Measurements from ENCODE around the gene SMIM7.

Gene SMIM7

GRCh38 chr19:16621165-16621800, 38.7 kb downstream of the SMIM7 start:
- Histone ChIP-seq H3K4me3 (ENCODE audit: extremely low read depth, insufficient read depth, low read length, poor library complexity, severe bottlenecking) (no peak overlapping the region), H3K9me3 (ENCODE audit: control insufficient read depth, low read length) (no peaks in the 10 kb centered on the region), H3K4me1 (ENCODE audit: control insufficient read depth, insufficient read depth, low read length, poor library complexity, severe bottlenecking) (peaks cover 10% of the 10 kb centered on the region), H3K27ac (ENCODE audit: low read depth, low read length, severe bottlenecking) (no peak overlapping the region), H3K36me3 (ENCODE audit: control insufficient read depth, insufficient read depth, low read length) (peaks cover 28% of the 10 kb centered on the region)
- 93 to 96% methylated on average over 7 of the region's 7 CpGs for WGBS, 2 experiments (ENCODE audit: insufficient coverage in 2 of 2)

DNA sequence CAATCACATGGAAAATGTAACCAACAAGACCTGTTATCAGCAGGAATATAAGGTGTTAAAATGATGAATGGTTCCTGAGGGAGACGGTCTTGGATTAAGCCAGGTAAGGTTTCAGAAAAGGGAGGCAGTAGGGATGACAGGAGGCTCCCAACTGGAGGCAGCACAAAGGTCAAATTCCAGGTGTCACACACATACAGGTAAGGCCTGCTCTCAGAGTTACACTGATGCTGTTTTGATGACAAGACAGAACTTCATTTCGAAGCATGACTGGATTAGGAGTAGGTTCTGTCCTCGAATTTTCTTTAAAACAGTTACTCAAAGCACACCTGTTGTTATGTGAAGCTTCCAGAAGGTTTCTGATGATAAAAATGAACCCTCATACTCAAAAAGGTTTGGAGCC, 39.4 kb downstream of the SMIM7 start:
- Histone ChIP-seq H3K4me1 (ENCODE audit: control insufficient read depth, insufficient read depth, low read length, poor library complexity, severe bottlenecking) (peaks cover 4% of the 10 kb centered on the region), H3K27ac (ENCODE audit: low read depth, low read length, severe bottlenecking) (no peak overlapping the region)

DNA sequence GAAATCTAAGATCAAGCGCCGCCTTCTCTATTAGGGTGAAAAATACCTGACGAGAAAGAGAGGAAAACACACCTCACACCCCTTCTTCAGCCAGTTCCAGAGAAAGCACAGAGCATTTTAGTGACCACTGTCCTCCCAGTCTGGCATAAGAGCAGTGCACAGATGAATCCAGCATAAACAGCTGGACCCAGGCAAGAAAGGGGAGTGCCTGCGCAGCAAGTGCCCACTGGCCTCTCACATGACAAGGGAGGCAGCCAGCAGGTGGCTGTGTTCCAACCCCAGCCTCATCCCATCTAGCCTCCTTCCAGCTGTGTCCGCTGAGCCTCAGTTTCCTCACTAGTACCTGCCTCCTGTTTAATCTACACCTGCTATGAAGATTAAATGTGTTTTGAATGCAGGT, 39.9 kb downstream of the SMIM7 start:
- peaks cover 19% of the 10 kb centered on the region for H3K36me3 ChIP-seq (ENCODE audit: control insufficient read depth, insufficient read depth, low read length)
- no peak overlapping the region for H3K27ac ChIP-seq (ENCODE audit: low read depth, low read length, severe bottlenecking)
- H3K9me3 ChIP-seq (ENCODE audit: control insufficient read depth, low read length): no peaks in the 10 kb centered on the region
- no peak overlapping the region for H3K4me3 ChIP-seq (ENCODE audit: extremely low read depth, insufficient read depth, low read length, poor library complexity, severe bottlenecking)
- H3K4me1 ChIP-seq (ENCODE audit: control insufficient read depth, insufficient read depth, low read length, poor library complexity, severe bottlenecking): no peaks in the 10 kb centered on the region
- 97 to 100% methylated on average over 4 of the region's 5 CpGs for WGBS, 2 experiments (ENCODE audit: insufficient coverage in 2 of 2)

More for the DNA sequence above, 39.4 kb downstream of the SMIM7 start:
- WGBS, 2 experiments (ENCODE audit: insufficient coverage in 2 of 2): 88 to 100% methylated on average over 2 of the region's 3 CpGs
- Histone ChIP-seq H3K4me3 (ENCODE audit: extremely low read depth, insufficient read depth, low read length, poor library complexity, severe bottlenecking) (no peak overlapping the region), H3K9me3 (ENCODE audit: control insufficient read depth, low read length) (no peaks in the 10 kb centered on the region), H3K36me3 (ENCODE audit: control insufficient read depth, insufficient read depth, low read length) (peaks cover 25% of the 10 kb centered on the region)

- H3K4me1 ChIP-seq (ENCODE audit: control insufficient read depth, insufficient read depth, low read length, poor library complexity, severe bottlenecking): peaks cover 5% of the 10 kb centered on the region
- no peak overlapping the region for H3K27ac ChIP-seq (ENCODE audit: low read depth, low read length, severe bottlenecking)
- no peaks in the 10 kb centered on the region for H3K9me3 ChIP-seq (ENCODE audit: control insufficient read depth, low read length)
- WGBS, 2 experiments (ENCODE audit: insufficient coverage in 2 of 2): 93 to 100% methylated on average over 2 of the region's 7 CpGs
- no peak overlapping the region for H3K4me3 ChIP-seq (ENCODE audit: extremely low read depth, insufficient read depth, low read length, poor library complexity, severe bottlenecking)
- H3K36me3 ChIP-seq (ENCODE audit: control insufficient read depth, insufficient read depth, low read length): peaks cover 13% of the 10 kb centered on the region
Observed at GRCh38 chr19:16619457-16619856, 40.5 kb downstream of the SMIM7 start.

DNA sequence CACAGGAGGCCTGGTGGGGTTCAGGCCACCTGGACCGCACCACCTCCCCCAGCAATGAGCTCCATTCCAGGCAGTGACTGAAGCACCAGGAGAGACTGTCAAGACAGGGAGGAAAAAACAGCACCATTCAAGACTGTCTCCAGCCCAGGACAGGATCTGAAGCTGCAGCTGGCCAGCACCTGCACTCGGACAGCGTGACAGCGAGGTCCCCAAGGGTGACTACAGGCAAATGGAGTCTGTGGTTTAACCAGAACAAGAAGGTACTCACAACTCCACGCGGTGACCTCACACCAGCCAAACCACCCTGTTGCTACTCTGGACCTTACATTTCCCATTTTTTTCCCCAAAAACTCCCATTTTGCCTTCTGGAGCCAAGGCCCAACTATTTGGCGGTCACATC, 41.7 kb downstream of the SMIM7 start:
- no peak overlapping the region for H3K27ac ChIP-seq (ENCODE audit: low read depth, low read length, severe bottlenecking)
- 93 to 97% methylated on average over 6 to 7 of the region's 7 CpGs for WGBS, 2 experiments (ENCODE audit: insufficient coverage in 2 of 2)
- no peak overlapping the region for H3K4me3 ChIP-seq (ENCODE audit: extremely low read depth, insufficient read depth, low read length, poor library complexity, severe bottlenecking)
- H3K36me3 ChIP-seq (ENCODE audit: control insufficient read depth, insufficient read depth, low read length): peaks cover 3% of the 10 kb centered on the region
- H3K4me1 ChIP-seq (ENCODE audit: control insufficient read depth, insufficient read depth, low read length, poor library complexity, severe bottlenecking): peaks cover 5% of the 10 kb centered on the region
- no peaks in the 10 kb centered on the region for H3K9me3 ChIP-seq (ENCODE audit: control insufficient read depth, low read length)

GRCh38 chr19:16615808-16616207, 44.1 kb downstream of the SMIM7 start:
- Histone ChIP-seq H3K4me1 (ENCODE audit: control insufficient read depth, insufficient read depth, low read length, poor library complexity, severe bottlenecking) (peaks cover 5% of the 10 kb centered on the region), H3K4me3 (ENCODE audit: extremely low read depth, insufficient read depth, low read length, poor library complexity, severe bottlenecking) (no peak overlapping the region), H3K27ac (ENCODE audit: low read depth, low read length, severe bottlenecking) (no peak overlapping the region), H3K9me3 (ENCODE audit: control insufficient read depth, low read length) (no peaks in the 10 kb centered on the region), H3K36me3 (ENCODE audit: control insufficient read depth, insufficient read depth, low read length) (no peaks in the 10 kb centered on the region)
- WGBS, 2 experiments (ENCODE audit: insufficient coverage in 2 of 2): 60% methylated on average over 1 of the region's 1 CpG; no CpG with 5 or more reads in 1 of the 2 experiments

DNA sequence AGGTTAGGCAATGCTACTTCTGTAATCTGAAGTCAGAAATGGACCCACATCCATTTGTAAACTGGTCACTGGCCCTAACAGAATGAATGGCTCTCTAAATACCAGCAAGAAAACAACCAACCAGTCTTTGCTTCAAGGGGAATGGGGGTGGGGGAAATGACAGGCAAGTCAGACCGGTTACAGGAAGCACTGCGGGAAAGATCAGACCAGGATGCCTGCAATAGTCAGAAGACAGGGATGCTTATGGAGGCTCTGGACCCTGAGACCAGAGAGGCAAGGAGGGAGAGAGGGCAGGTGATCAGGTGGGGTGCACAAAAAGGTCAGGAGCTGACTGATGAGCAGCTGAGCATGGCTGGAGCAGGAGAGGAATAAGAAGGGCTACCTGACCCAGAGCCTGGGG, 45.0 kb downstream of the SMIM7 start:
- H3K27ac ChIP-seq (ENCODE audit: low read depth, low read length, severe bottlenecking): peak overlapping the region; percentile 16
- H3K36me3 ChIP-seq (ENCODE audit: control insufficient read depth, insufficient read depth, low read length): no peaks in the 10 kb centered on the region
- H3K4me1 ChIP-seq (ENCODE audit: control insufficient read depth, insufficient read depth, low read length, poor library complexity, severe bottlenecking): peaks cover 5% of the 10 kb centered on the region
- H3K4me3 ChIP-seq (ENCODE audit: extremely low read depth, insufficient read depth, low read length, poor library complexity, severe bottlenecking): no peak overlapping the region
- WGBS, 2 experiments (ENCODE audit: insufficient coverage in 2 of 2): 52 to 74% methylated on average over 2 of the region's 2 CpGs
- no peaks in the 10 kb centered on the region for H3K9me3 ChIP-seq (ENCODE audit: control insufficient read depth, low read length)

DNA sequence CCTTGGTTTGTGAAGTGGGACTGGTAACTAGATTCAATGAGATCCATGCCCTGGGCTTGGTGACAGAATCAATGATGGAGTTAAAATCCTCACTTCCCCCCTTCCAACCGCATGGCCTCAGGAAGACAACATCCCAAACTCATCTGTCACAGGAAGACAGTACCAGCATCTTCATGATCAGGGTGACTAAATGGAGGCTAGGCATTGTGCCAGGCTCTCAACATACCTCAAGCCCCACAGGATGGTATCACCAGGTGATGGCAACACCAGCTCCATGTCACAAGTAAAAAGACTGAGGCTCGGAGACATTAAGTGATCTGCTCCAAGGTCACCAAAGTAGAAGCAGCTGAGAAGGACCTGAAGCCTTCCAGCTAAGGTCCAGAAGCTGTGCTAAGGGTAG, 46.1 kb downstream of the SMIM7 start:
- Histone ChIP-seq H3K4me3 (ENCODE audit: extremely low read depth, insufficient read depth, low read length, poor library complexity, severe bottlenecking) (no peak overlapping the region), H3K9me3 (ENCODE audit: control insufficient read depth, low read length) (no peaks in the 10 kb centered on the region), H3K4me1 (ENCODE audit: control insufficient read depth, insufficient read depth, low read length, poor library complexity, severe bottlenecking) (peaks cover 5% of the 10 kb centered on the region), H3K36me3 (ENCODE audit: control insufficient read depth, insufficient read depth, low read length) (no peaks in the 10 kb centered on the region), H3K27ac (ENCODE audit: low read depth, low read length, severe bottlenecking) (no peak overlapping the region)
- 86 to 94% methylated on average over 1 of the region's 2 CpGs for WGBS, 2 experiments (ENCODE audit: insufficient coverage in 2 of 2)

DNA sequence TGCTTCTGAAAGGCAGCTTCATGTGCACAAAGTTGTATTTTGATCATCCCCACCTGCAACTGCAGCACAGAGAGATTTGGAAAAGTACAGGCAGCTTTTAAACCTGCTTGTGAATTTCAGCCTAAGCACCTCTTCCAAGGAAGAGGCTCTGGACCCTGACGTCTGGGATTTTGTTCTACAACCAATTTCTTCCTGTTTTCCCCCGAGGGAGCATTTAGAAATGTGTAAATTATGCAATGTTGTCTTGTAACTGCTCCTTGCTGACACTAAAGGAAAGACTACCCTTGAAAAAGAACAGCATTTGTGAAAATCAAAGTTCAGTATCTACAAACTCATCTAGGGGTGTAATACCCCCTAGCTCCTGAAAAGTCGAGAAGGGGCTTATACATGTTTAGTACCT, 47.3 kb downstream of the SMIM7 start:
- Histone ChIP-seq H3K27ac (ENCODE audit: low read depth, low read length, severe bottlenecking) (no peak overlapping the region), H3K36me3 (ENCODE audit: control insufficient read depth, insufficient read depth, low read length) (no peaks in the 10 kb centered on the region), H3K4me1 (ENCODE audit: control insufficient read depth, insufficient read depth, low read length, poor library complexity, severe bottlenecking) (peaks cover 5% of the 10 kb centered on the region), H3K4me3 (ENCODE audit: extremely low read depth, insufficient read depth, low read length, poor library complexity, severe bottlenecking) (no peak overlapping the region), H3K9me3 (ENCODE audit: control insufficient read depth, low read length) (no peaks in the 10 kb centered on the region)
- no CpG with 5 or more reads among the region's 3 CpGs for WGBS, 2 experiments (ENCODE audit: insufficient coverage in 2 of 2)

GRCh38 chr19:16611121-16611520, 48.8 kb downstream of the SMIM7 start:
- Histone ChIP-seq H3K9me3 (ENCODE audit: control insufficient read depth, low read length) (no peaks in the 10 kb centered on the region), H3K4me1 (ENCODE audit: control insufficient read depth, insufficient read depth, low read length, poor library complexity, severe bottlenecking) (peaks cover 5% of the 10 kb centered on the region), H3K36me3 (ENCODE audit: control insufficient read depth, insufficient read depth, low read length) (no peaks in the 10 kb centered on the region), H3K4me3 (ENCODE audit: extremely low read depth, insufficient read depth, low read length, poor library complexity, severe bottlenecking) (no peak overlapping the region), H3K27ac (ENCODE audit: low read depth, low read length, severe bottlenecking) (no peak overlapping the region)
- 89 to 95% methylated on average over 4 to 6 of the region's 6 CpGs for WGBS, 2 experiments (ENCODE audit: insufficient coverage in 2 of 2)

GRCh38 chr19:16609511-16610200, 50.3 kb downstream of the SMIM7 start:
- H3K4me3 ChIP-seq (ENCODE audit: extremely low read depth, insufficient read depth, low read length, poor library complexity, severe bottlenecking): no peak overlapping the region
- no peak overlapping the region for H3K27ac ChIP-seq (ENCODE audit: low read depth, low read length, severe bottlenecking)
- WGBS, 2 experiments (ENCODE audit: insufficient coverage in 2 of 2): 90 to 94% methylated on average over 2 to 4 of the region's 5 CpGs
- H3K9me3 ChIP-seq (ENCODE audit: control insufficient read depth, low read length): no peaks in the 10 kb centered on the region
- H3K36me3 ChIP-seq (ENCODE audit: control insufficient read depth, insufficient read depth, low read length): no peaks in the 10 kb centered on the region
- peaks cover 2% of the 10 kb centered on the region for H3K4me1 ChIP-seq (ENCODE audit: control insufficient read depth, insufficient read depth, low read length, poor library complexity, severe bottlenecking)

All from mesodermal cell (in vitro differentiated cells).